ENCODE results near the gene TLE6.

The TLE6 gene

GRCh38 chr19:2977746-2978138, 378 bp downstream of the TLE6 start:
- no peak for FAIRE-seq
- TF ChIP-seq TAF1 (IDR thresholded peaks at IDR 0.05; ENCODE audit: borderline replicate concordance, low read depth, low read length): no peak
- no peak for TF ChIP-seq POLR2A (IDR thresholded peaks at IDR 0.05; ENCODE audit: low read depth, low read length)
- TF ChIP-seq POLR2AphosphoS5 (IDR thresholded peaks at IDR 0.05; ENCODE audit: low read depth, low read length): no peak
- DNase-seq (ENCODE audit: insufficient read length): no peak

GRCh38 chr19:2978166-2978767, 903 bp downstream of the TLE6 start:
- no peak for TF ChIP-seq POLR2A (IDR thresholded peaks at IDR 0.05; ENCODE audit: low read depth, low read length)
- no peak for TF ChIP-seq POLR2AphosphoS5 (IDR thresholded peaks at IDR 0.05; ENCODE audit: low read depth, low read length)
- TF ChIP-seq TAF1 (IDR thresholded peaks at IDR 0.05; ENCODE audit: borderline replicate concordance, low read depth, low read length): no peak
- FAIRE-seq (no peak), DNase-seq (ENCODE audit: insufficient read length) (no peak)

GRCh38 chr19:2978772-2979171, 1.4 kb downstream of the TLE6 start:
- DNase-seq (ENCODE audit: insufficient read length) (no peak), FAIRE-seq (no peak)
- TF ChIP-seq POLR2A (IDR thresholded peaks at IDR 0.05; ENCODE audit: low read depth, low read length) (no peak), POLR2AphosphoS5 (IDR thresholded peaks at IDR 0.05; ENCODE audit: low read depth, low read length) (no peak), TAF1 (IDR thresholded peaks at IDR 0.05; ENCODE audit: borderline replicate concordance, low read depth, low read length) (no peak)

- FAIRE-seq: no peak
- DNase-seq (ENCODE audit: insufficient read length): no peak
- TF ChIP-seq POLR2A (IDR thresholded peaks at IDR 0.05; ENCODE audit: low read depth, low read length): no peak
- no peak for TF ChIP-seq TAF1 (IDR thresholded peaks at IDR 0.05; ENCODE audit: borderline replicate concordance, low read depth, low read length)
- no peak for TF ChIP-seq POLR2AphosphoS5 (IDR thresholded peaks at IDR 0.05; ENCODE audit: low read depth, low read length)
These were observed 4.5 kb downstream of the TLE6 start for GRCh38 chr19:2981898-2982297.

- no peak for TF ChIP-seq POLR2A (IDR thresholded peaks at IDR 0.05; ENCODE audit: low read depth, low read length)
- no peak for TF ChIP-seq TAF1 (IDR thresholded peaks at IDR 0.05; ENCODE audit: borderline replicate concordance, low read depth, low read length)
- TF ChIP-seq POLR2AphosphoS5 (IDR thresholded peaks at IDR 0.05; ENCODE audit: low read depth, low read length): no peak
- DNase-seq (ENCODE audit: insufficient read length) (no peak), FAIRE-seq (no peak)
These were observed 5.2 kb downstream of the TLE6 start for GRCh38 chr19:2982561-2982960.

- TF ChIP-seq POLR2A (IDR thresholded peaks at IDR 0.05; ENCODE audit: low read depth, low read length): no peak
- no peak for TF ChIP-seq TAF1 (IDR thresholded peaks at IDR 0.05; ENCODE audit: borderline replicate concordance, low read depth, low read length)
- no peak for TF ChIP-seq POLR2AphosphoS5 (IDR thresholded peaks at IDR 0.05; ENCODE audit: low read depth, low read length)
- no peak for FAIRE-seq
- DNase-seq (ENCODE audit: insufficient read length): no peak
These were observed 5.6 kb downstream of the TLE6 start for GRCh38 chr19:2982983-2983350.

GRCh38 chr19:2983351-2984214, 6.2 kb downstream of the TLE6 start:
- DNase-seq (ENCODE audit: insufficient read length) (no peak), FAIRE-seq (peak; percentile 21)
- TF ChIP-seq POLR2A (IDR thresholded peaks at IDR 0.05; ENCODE audit: low read depth, low read length): no peak
- no peak for TF ChIP-seq POLR2AphosphoS5 (IDR thresholded peaks at IDR 0.05; ENCODE audit: low read depth, low read length)
- TF ChIP-seq TAF1 (IDR thresholded peaks at IDR 0.05; ENCODE audit: borderline replicate concordance, low read depth, low read length): no peak

GRCh38 chr19:2984215-2984528, 6.8 kb downstream of the TLE6 start:
- no peak for FAIRE-seq
- no peak for DNase-seq (ENCODE audit: insufficient read length)
- TF ChIP-seq POLR2A (IDR thresholded peaks at IDR 0.05; ENCODE audit: low read depth, low read length) (no peak), TAF1 (IDR thresholded peaks at IDR 0.05; ENCODE audit: borderline replicate concordance, low read depth, low read length) (no peak), POLR2AphosphoS5 (IDR thresholded peaks at IDR 0.05; ENCODE audit: low read depth, low read length) (no peak)

- FAIRE-seq: no peak
- no peak for TF ChIP-seq POLR2A (IDR thresholded peaks at IDR 0.05; ENCODE audit: low read depth, low read length)
- TF ChIP-seq POLR2AphosphoS5 (IDR thresholded peaks at IDR 0.05; ENCODE audit: low read depth, low read length): no peak
- TF ChIP-seq TAF1 (IDR thresholded peaks at IDR 0.05; ENCODE audit: borderline replicate concordance, low read depth, low read length): no peak
- DNase-seq (ENCODE audit: insufficient read length): no peak
These were observed 9.7 kb downstream of the TLE6 start for GRCh38 chr19:2986951-2987524.

- no peak for TF ChIP-seq POLR2AphosphoS5 (IDR thresholded peaks at IDR 0.05; ENCODE audit: low read depth, low read length)
- TF ChIP-seq POLR2A (IDR thresholded peaks at IDR 0.05; ENCODE audit: low read depth, low read length): no peak
- no peak for TF ChIP-seq TAF1 (IDR thresholded peaks at IDR 0.05; ENCODE audit: borderline replicate concordance, low read depth, low read length)
- DNase-seq (ENCODE audit: insufficient read length) (no peak), FAIRE-seq (no peak)
These were observed 10.4 kb downstream of the TLE6 start for GRCh38 chr19:2987797-2988196.

GRCh38 chr19:2988568-2988967, 11.2 kb downstream of the TLE6 start:
- DNase-seq (ENCODE audit: insufficient read length) (no peak), FAIRE-seq (no peak)
- TF ChIP-seq POLR2A (IDR thresholded peaks at IDR 0.05; ENCODE audit: low read depth, low read length) (no peak), POLR2AphosphoS5 (IDR thresholded peaks at IDR 0.05; ENCODE audit: low read depth, low read length) (no peak), TAF1 (IDR thresholded peaks at IDR 0.05; ENCODE audit: borderline replicate concordance, low read depth, low read length) (no peak)
